Kidney (tissue), 14 donors: ENCODE results near the gene PPP1R13L. TPM values are rescaled to one million over a fixed set of nuclear protein-coding genes. Genes with fewer than 3 reads are reported as not detected.

Source experiments
- DNase-seq, 5 donors: peaks; one replicate each; pipeline ENCODE4 v3.0.0-alpha.2; 2013 to 2020
- FAIRE-seq: peaks from 2 replicates; lab custom pipeline; 2012; peaks lifted over from hg19 to GRCh38; lab: Jason Lieb, UNC
- H3K27ac ChIP-seq, 2 donors: one replicate each; pipeline ENCODE4 v1.7.0; 2013; ENCODE audit warnings: low read depth in 2 of 2, low read length in 2 of 2, inconsistent platforms in 1 of 2
- H3K27me3 ChIP-seq: one replicate; pipeline ENCODE4 v1.7.1; 2013; ENCODE audit warnings: low read length, inconsistent platforms; ENCODE audit not compliant: control insufficient read depth, insufficient read depth
- H3K36me3 ChIP-seq, 3 donors: one replicate each; pipeline versions ENCODE4 v1.7.0 to v1.7.1; 2013; ENCODE audit warnings: low read length in 3 of 3, control low read depth in 1 of 3, inconsistent platforms in 1 of 3; ENCODE audit not compliant: insufficient read depth in 3 of 3, control insufficient read depth in 2 of 3
- H3K4me1 ChIP-seq, 3 donors: one replicate each; pipeline versions ENCODE4 v1.7.0 to v1.7.1; 2013; ENCODE audit warnings: low read length in 3 of 3, inconsistent platforms in 1 of 3, low read depth in 1 of 3; ENCODE audit not compliant: control insufficient read depth in 2 of 3, insufficient read depth in 2 of 3
- H3K4me3 ChIP-seq, 3 donors: one replicate each; pipeline versions ENCODE4 v1.7.0 to v1.8.1; 2013; ENCODE audit warnings: low read length in 3 of 3, control low read depth in 1 of 3, inconsistent platforms in 1 of 3
- H3K9ac ChIP-seq, 3 donors: one replicate each; pipeline versions ENCODE4 v1.7.0 to v1.7.1; 2013; ENCODE audit warnings: low read length in 3 of 3, control low read depth in 1 of 3, inconsistent platforms in 1 of 3
- H3K9me3 ChIP-seq, 3 donors: one replicate each; pipeline versions ENCODE4 v1.7.0 to v1.7.1; 2013; ENCODE audit warnings: low read length in 3 of 3, control low read depth in 1 of 3, inconsistent platforms in 1 of 3; ENCODE audit not compliant: control insufficient read depth in 2 of 3, insufficient read depth in 1 of 3
- intact Hi-C: fragments of 100-400 bp; cut with DNase I; formaldehyde crosslinking; loops from one replicate; pipeline ENCODE4 v1.11.1; 2022
- polyA plus RNA-seq: library from polyadenylated mRNA; stranded (reverse); fragments of 350-450 nt; fragmentation: Illumina TruSeq; extraction: RNeasy Lipid Tissue Mini Kit (QIAGEN cat#74804); gene quantifications from one replicate; pipeline ENCODE4 v1.2.3, GENCODE V29; 2014; ENCODE audit warnings: low read depth, low replicate concordance; ENCODE audit not compliant: insufficient read depth
- total RNA-seq: library from RNA; stranded (reverse); fragmentation: NEBNext Ultra II Directional; extraction: Animal tissue kit (Norgen Biotek cat#: 25700); gene quantifications from one replicate; pipeline ENCODE4 v1.2.1, GENCODE V29; 2021
- TF ChIP-seq, protein P1 (sequence below): IDR thresholded peaks from 3 replicates; pipeline ENCODE4 v1.5.1; 2012; ENCODE audit warnings: mild to moderate bottlenecking, moderate library complexity, borderline replicate concordance; ENCODE audit not compliant: insufficient read depth; ENCODE audit errors: extremely low read depth
- donor health status: control.
- donor health status: control.
- donor health status: control.
- donor health status: control.
- donor health status: control.
- donor health status: DM: yes; HTN: yes; CAD: no.
- donor health status: Normal renal cell carcinoma (clear cell type).

PPP1R13L gene
- total and polyA plus RNA-seq, 2 donors from 2014 or later = 21.4 to 32.4 TPM

DNA sequence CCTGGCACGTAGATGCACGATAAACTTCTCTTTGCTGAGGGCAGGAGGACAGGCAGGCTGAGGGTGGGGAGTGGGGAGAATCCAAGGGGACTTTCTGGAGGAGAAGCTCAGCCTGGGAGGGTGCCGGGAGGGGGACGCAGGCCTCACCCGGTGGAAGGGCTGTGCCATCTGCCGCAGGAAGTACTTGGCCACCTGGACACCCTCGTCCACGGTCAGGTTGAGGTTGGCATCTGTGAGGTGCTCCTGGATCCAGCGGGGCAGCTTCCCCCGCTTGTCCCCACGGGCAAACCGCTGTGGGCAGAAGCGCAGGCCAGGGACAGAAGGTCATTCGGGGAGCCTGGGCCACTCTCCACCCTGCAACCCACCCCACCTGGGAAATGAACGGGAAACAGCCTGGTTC, 52.8 kb downstream of the PPP1R13L start:
- no peak for FAIRE-seq
- TF ChIP-seq, protein P1, sequence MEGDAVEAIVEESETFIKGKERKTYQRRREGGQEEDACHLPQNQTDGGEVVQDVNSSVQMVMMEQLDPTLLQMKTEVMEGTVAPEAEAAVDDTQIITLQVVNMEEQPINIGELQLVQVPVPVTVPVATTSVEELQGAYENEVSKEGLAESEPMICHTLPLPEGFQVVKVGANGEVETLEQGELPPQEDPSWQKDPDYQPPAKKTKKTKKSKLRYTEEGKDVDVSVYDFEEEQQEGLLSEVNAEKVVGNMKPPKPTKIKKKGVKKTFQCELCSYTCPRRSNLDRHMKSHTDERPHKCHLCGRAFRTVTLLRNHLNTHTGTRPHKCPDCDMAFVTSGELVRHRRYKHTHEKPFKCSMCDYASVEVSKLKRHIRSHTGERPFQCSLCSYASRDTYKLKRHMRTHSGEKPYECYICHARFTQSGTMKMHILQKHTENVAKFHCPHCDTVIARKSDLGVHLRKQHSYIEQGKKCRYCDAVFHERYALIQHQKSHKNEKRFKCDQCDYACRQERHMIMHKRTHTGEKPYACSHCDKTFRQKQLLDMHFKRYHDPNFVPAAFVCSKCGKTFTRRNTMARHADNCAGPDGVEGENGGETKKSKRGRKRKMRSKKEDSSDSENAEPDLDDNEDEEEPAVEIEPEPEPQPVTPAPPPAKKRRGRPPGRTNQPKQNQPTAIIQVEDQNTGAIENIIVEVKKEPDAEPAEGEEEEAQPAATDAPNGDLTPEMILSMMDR = no peak
- H3K9me3 ChIP-seq = no peaks in the 10 kb centered on the region
- H3K4me3 ChIP-seq = no peak overlapping the region
- intact Hi-C loops = no loop called here
- no peak overlapping the region for H3K27ac ChIP-seq
- no peaks in the 10 kb centered on the region for H3K27me3 ChIP-seq
- no peak overlapping the region for H3K9ac ChIP-seq
- no peaks in the 10 kb centered on the region for H3K4me1 ChIP-seq
- DNase-seq = no peak
- H3K36me3 ChIP-seq = peaks cover 0 to 8% (median 3%) of the 10 kb centered on the region in 3 donors

DNA sequence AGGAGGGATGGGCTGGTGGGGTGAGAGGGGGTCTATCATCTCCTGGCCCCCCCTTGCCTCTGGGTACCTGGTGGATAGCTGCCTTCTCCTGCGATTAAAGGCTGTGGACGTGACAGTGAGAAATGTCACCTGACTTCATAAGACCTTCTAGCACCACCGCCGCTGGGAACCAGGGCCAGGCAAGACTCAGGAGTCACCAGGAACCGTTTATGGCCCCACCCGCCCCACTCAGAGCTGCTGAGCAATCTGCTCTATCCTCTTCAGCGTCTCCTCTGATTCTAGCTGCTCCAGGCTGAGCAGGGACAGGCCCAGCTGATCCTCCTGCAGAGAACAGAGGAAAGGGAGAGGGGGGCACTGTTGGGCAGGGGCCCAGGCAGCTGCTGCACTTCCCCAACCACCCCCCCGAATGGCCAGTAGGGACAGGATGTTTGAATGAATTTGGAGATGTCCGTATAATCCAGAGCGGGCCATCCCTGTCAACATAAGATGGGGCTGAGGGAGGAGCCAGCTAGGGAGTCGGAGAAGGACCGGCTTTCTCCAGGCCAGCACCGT, 53.4 kb downstream of the PPP1R13L start:
- FAIRE-seq (no peak), DNase-seq (no peak)
- Histone ChIP-seq H3K4me3 (no peak overlapping the region), H3K9ac (no peak overlapping the region), H3K9me3 (no peaks in the 10 kb centered on the region), H3K27ac (no peak overlapping the region), H3K27me3 (no peaks in the 10 kb centered on the region), H3K36me3 (peaks cover 0 to 8% (median 3%) of the 10 kb centered on the region in 3 donors), H3K4me1 (no peaks in the 10 kb centered on the region)
- TF ChIP-seq, protein P1 = no peak
- intact Hi-C loops = no loop called here

DNA sequence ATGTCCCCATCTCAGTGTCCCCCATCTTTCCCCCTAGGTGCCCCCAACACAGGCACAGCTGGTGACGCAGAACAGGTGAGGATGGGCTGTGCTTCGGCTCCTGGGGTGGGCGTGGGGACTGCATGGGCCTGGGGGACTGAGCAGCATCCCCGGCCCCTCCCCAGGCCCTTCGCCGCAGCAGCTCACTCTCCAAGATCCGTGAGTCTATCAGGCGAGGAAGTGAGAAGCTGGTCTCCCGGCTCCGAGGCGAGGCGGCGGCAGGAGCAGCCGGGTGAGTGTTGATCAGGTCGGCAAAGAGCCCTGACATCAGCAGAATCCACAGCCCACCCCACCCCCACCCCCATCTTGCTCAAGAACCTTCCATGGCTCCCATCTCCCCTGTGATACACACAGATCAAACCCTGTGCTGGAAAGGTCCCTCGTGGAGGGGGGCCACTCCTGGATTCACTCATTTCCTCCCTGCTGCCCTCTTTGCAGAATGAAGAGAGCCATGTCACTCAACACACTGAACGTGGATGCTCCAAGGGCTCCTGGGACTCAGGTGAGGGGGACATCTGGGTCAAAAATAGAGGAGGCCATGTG, 54.3 kb downstream of the PPP1R13L start:
- no peak overlapping the region for H3K4me3 ChIP-seq
- no peak for FAIRE-seq
- H3K36me3 ChIP-seq = peaks cover 0 to 8% (median 3%) of the 10 kb centered on the region in 3 donors
- no peak overlapping the region for H3K9ac ChIP-seq
- DNase-seq = no peak
- H3K27ac ChIP-seq = no peak overlapping the region
- no peaks in the 10 kb centered on the region for H3K27me3 ChIP-seq
- H3K4me1 ChIP-seq = no peaks in the 10 kb centered on the region
- intact Hi-C loops = no loop called here
- TF ChIP-seq, protein P1 = no peak
- no peaks in the 10 kb centered on the region for H3K9me3 ChIP-seq
